Fibroblast of skin of abdomen (primary cell): ENCODE results near the gene ENPP7. TPM values are rescaled to one million over a fixed set of nuclear protein-coding genes. Genes with fewer than 3 reads are reported as not detected.

Experiments used
- DNase-seq: peaks from one replicate; pipeline ENCODE4 v3.0.0-alpha.2; 2013
- polyA plus RNA-seq, 2 experiments: library from polyadenylated mRNA; unstranded; fragments of 120-200 nt; gene quantifications; one replicate each; pipeline ENCODE4 v1.2.1, GENCODE V29; 2013; ENCODE audit not compliant: insufficient read length in 2 of 2

Gene ENPP7
- polyA plus RNA-seq (2013, experiment 1 of 2; ENCODE audit: insufficient read length) = not detected
- polyA plus RNA-seq (2013, experiment 2 of 2; ENCODE audit: insufficient read length) = not detected

DNA sequence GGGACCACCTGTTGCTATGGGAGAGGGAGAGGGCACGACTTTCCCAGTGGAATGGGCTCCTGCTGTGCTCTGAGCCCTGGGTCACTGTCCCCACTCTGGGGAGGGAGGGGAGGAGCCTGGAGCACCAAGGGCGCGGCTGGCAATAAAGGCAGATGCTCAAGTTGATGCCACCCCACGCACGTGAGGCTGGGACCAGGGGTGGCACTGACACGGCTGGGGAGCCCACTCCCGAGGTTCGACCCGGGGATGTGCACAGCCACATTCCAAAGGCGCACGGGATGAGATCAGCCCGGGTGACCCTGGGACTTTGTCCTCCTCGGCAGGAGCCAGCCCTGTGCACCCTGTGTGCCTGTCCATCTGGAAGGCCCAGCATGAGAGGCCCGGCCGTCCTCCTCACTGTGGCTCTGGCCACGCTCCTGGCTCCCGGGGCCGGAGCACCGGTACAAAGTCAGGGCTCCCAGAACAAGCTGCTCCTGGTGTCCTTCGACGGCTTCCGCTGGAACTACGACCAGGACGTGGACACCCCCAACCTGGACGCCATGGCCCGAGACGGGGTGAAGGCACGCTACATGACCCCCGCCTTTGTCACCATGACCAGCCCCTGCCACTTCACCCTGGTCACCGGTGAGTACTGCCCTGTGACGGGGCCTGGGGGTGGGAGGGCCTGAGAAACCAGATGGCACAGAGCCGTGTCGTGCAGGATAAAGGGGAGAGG lies at the start of gene ENPP7:
Gene ENPP7 (plus strand): TSS at position 175 of the 715 bp plus-strand sequence. CDS start 197 bp downstream, at position 372.
- no peak for DNase-seq

GRCh38 chr17:79681101-79681621 lies 49.6 kb upstream of the ENPP7 start:
- no peak for DNase-seq

GRCh38 chr17:79681628-79682261 lies 49.0 kb upstream of the ENPP7 start:
- DNase-seq = no peak

- DNase-seq = no peak
These were observed 47.4 kb upstream of the ENPP7 start for GRCh38 chr17:79683365-79683764.

GRCh38 chr17:79684132-79684985 lies 46.4 kb upstream of the ENPP7 start:
- no peak for DNase-seq

DNA sequence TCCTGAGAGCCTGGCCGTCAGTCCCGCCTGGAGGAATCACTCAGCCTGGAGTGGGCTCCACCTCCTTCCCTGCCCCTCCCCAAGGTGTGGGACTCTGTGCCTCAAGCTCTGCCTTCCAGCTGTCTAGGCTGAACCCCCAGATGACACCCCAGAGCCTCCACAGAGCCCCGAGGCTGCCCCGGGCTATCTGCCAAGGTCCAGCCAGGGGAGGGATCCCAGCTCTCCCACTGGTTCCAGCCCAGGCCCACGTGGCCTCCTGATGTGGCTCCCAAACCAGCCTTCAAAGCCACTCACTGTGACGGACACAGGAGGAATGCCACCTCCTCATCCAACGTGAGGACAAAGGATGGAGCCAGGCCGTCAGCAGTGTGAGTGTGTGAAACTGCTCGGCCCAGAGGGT lies 45.6 kb upstream of the ENPP7 start:
- no peak for DNase-seq

DNA sequence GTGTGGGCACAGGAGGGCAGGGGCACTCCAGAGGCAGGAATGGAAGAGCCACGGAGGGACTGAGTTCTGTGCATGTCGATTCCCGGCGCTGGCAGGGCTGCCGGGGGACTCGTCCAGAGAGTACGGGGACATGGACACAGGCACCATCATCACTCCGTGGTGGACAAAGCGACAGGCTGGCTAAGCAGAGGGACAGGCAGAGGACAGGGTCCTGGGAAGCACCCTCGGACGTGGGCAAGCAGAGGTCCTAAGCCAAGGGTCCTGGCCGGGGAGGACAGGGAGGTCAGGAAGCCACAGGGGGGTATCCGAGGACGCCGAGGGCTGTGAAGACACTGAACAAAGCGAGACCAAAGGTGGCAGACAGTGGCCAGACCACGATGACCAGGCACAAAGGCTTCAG lies 44.3 kb upstream of the ENPP7 start:
- DNase-seq = no peak

DNA sequence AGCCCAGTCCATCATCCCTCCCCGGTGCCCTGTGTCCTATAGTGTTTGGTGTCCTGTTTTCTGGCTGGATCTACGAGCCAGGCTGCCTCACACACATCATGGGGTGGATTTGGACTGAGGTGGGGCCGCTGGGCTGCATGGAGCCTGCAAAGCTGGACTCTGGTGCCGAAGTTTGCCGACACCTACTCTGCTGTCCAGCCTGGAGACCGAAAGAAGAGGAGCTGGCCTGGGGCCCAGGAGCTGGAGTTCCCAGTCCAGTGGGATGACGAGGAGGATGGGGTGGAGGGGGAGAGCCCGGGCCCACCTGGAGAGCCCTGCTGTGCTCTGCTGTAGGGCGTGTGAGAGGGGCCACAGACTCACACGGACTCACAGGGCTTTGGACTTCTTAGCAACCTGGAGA lies 40.3 kb upstream of the ENPP7 start:
- no peak for DNase-seq

DNA sequence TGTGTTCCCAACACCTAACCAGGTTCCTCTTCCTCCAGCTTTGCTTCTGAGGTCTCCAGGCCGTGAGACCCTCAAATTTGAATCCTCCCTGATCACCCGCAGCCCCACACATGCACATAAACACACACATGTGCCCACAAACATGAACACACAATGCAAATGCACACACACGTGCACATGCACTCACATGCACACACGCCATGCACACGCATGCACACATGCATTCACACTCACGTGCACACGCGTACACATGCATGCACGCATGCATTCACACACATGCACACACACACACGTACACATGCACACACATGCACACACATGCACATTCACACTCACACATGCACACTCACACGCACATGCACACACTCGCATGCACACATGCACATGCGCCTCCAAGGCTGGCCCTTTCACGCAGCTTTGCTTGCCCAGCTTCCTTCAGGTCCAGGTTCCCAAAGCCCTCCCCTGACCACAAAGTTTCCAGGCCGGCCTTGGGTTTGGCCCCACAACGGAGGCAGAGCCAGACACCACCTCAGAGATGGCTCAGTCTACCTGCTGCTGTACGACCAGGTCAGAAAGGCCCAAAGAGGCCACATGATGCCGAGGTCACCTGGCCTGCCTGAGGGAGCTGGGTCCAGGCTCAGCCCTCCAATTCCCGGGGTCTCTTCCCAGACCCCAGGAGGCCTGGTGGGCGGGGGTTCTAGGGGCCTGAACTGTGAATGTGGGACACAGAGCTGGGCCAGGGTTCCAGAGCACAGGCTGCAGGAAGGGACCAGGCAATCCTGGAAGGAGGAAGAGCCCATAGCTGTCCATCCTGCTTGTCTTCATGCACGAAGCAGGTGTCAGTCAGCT lies 39.5 kb upstream of the ENPP7 start:
- DNase-seq = no peak

GRCh38 chr17:79691931-79692330 lies 38.8 kb upstream of the ENPP7 start:
- DNase-seq = no peak

DNA sequence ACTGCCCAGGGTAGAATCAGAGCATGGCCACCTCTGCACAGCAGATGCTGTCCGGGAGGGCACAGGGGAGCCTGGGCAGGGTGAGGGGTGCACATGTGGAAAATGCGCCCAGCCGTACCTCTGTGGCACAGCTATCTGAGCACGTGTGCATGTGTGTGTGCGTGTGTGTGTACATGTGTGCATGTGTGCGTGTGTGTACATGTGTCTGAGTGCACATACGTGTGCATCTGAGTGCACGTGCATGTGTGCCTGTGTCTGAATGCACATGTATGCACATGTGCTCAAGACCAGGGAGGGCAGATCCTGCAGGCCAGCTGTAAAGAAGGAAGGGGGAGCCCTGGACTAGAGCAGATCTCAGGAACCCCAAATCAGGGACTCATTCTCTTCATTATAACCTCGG lies 37.3 kb upstream of the ENPP7 start:
- DNase-seq = no peak

- DNase-seq = no peak
These were observed 35.4 kb upstream of the ENPP7 start for GRCh38 chr17:79695293-79695790.

DNA sequence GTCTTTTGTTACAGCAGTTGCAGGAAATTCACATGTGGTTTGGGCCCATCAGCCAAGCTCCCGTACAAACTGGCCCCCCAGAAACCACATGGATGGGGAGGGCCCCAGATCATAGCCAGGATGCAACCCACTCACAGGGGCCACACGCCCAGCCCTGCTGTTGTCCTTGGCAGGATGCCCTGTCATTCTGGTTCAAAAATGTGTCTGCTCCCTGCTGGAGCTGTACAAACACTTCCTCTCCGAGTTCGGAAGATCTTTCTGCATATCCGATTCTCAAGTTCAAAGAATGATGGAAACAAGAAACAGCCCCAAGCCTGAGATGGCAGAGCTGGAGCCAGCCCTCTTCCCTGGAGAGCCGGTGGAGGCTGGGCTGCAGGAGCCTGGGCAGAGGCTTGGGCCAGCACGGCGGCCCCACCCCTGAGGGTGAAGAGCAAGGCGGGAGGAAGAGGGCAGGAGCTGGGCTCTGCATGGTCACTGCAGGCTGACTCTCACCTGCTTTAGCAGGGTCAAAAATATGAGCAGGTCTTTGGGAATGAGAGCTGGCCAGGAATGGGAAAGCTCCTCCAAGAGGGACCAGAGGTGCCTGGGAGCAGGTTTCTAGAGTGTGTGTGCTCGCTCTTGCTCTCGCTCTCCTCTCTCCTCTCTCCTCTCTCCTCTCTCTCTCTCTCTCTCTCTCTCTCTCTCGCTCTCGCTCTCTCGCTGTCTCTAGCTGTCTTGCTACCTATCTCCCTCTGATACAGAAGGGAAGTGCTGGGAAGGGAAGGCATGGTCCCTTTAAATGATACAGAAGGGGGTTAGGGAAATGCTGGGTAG lies 34.7 kb upstream of the ENPP7 start:
- peak; percentile 33 for DNase-seq

DNA sequence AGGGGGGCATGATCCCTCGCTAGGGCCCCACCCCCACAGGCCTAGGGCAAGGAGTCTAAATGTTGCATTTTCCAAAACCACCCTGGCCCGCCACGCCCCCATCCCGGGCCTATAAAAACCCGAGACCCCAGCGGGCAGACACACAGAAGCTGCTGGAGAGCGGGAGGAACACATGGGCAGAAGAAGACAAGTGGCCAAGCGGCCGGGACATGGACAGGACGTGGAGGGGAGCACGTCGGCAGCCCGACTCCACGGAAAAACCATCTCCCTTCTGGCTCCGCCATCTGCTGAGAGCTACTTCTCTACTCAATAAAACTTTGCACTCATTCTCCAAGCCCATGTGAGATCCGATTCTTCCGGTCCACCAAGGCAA lies 34.1 kb upstream of the ENPP7 start:
- DNase-seq = no peak

- DNase-seq = no peak
These were observed 32.4 kb upstream of the ENPP7 start for GRCh38 chr17:79698146-79698846.

DNA sequence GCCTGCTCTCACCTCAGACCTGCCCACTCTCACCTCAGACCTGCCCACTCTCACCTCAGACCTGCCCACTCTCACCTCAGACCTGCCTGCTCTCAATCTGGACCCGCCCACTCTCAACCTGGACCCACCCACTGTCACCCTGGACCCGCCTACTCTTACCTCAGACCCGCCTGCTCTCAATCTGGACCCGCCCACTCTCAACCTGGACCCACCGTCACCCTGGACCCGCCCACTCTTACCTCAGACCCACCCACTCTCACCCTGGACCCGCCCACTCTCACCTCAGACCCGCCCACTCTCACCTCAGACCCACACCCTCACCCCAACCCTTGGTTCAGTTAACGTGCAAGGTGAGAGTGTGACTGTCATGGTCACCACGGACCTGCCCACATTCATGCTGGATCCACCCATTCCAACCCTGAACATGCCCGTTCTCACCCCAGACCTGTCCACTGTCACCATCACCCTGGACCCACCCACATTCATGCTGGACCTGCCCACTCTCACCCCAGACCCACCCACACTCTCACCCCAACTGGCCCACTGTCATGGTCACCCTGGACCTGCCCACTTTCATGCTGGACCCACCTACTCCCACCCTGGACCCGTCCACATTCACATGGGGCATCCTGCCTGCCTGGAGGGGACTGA lies 31.2 kb upstream of the ENPP7 start:
- no peak for DNase-seq

- DNase-seq = no peak
These were observed 30.2 kb upstream of the ENPP7 start for GRCh38 chr17:79700592-79700991.

DNA sequence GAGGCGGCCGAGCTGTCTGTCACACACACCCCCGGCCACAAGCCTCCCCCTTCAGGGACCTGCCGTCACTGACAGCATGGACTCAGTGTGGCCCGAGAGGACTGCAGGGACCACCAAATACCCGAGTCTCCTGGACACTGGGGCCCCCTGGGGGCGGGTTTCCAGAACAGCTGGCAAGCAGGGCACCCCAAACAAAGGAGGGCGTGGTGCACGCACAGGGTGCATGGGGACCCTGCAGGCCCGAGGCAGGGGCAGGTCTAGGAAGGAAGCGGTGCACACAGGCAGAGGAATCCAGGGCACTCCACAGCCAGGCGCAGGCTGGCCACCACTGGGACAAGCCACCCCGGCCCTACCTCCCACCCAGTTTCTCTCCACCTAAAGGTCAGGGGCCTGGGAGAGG lies 28.7 kb upstream of the ENPP7 start:
- DNase-seq = no peak

DNA sequence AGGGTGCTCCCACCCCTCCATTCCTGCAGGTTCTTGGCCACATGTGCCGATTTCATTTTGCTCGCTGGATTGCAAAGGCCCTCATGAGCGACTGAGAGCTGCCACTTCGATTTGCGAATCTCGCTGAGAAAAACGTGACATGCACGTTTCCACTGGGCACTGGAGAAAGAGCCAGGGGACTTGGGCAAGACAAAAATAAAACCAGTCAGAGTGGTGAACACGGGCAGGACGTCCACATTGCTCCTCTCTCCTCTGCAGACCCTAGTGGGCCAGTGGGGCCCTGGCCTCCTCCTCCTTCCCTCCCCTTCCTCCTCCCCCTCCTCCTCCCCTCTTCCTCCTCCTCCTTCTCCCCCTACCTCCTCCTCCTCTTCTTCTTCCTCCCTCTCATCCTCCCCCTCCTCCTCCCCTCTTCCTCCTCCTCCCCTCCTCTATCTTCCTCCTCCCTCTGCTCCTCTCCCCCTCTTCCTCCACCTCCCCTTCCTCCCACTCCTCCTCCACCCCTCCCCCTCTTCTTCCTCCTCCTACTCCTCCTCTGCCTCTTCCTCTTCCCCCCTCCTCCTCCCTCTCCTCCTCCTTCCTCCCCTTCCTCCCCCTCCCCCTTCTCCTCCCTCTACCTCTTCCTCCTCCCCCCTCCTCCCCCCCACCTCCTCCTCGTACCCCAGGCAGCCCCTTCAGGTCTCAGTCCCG lies 28.1 kb upstream of the ENPP7 start:
- no peak for DNase-seq
